Left lung (tissue), 10 donors: Measurements from ENCODE around the gene AUTS2. TPM values are rescaled to one million over a fixed set of nuclear protein-coding genes. Genes with fewer than 3 reads are reported as not detected.

Source experiments
- ATAC-seq: fragments of 200-7000 bp; cut with Tn5 transposase; one replicate; pipeline ENCODE4 v1.9.1; 2020; ENCODE audit warnings: moderate library complexity
- DNase-seq, 4 donors: peaks; one replicate each; pipeline ENCODE4 v3.0.0-alpha.2; 2013 to 2020
- H3K27ac ChIP-seq, 2 donors: fragments of 200-600 bp; sonication (generic) in 1 of 2; one replicate each; pipeline versions ENCODE4 v1.5.0 to v1.8.0; 2020 to 2021
- H3K27me3 ChIP-seq, 2 donors: fragments of 200-600 bp; sonication (generic) in 1 of 2; one replicate each; pipeline versions ENCODE4 v1.5.0 to v1.8.0; 2020 to 2021
- H3K36me3 ChIP-seq, 2 donors: fragments of 200-600 bp; sonication (generic) in 1 of 2; one replicate each; pipeline versions ENCODE4 v1.5.0 to v1.8.0; 2020 to 2021
- H3K4me1 ChIP-seq, 2 donors: fragments of 200-600 bp; one replicate each; pipeline ENCODE4 v1.8.0; 2021
- H3K4me3 ChIP-seq, 2 donors: fragments of 200-600 bp; sonication (generic) in 1 of 2; one replicate each; pipeline versions ENCODE4 v1.5.0 to v1.8.0; 2020 to 2021; ENCODE audit warnings: mild to moderate bottlenecking in 1 of 2
- H3K9me3 ChIP-seq, 2 donors: fragments of 200-600 bp; sonication (generic) in 1 of 2; one replicate each; pipeline versions ENCODE4 v1.5.0 to v1.8.0; 2020 to 2021
- CTCF ChIP-seq, 2 donors: fragments of 200-600 bp; sonication (generic) in 1 of 2; IDR thresholded peaks; one replicate each; pipeline versions ENCODE4 v1.5.0 to v1.8.0; 2021; ENCODE audit warnings: antibody characterized with exemption in 2 of 2
- intact Hi-C, 2 donors: fragments of 100-400 bp; cut with DNase I; formaldehyde crosslinking; loops; one replicate each; pipeline versions ENCODE4 v1.11.2 to v1.14.2; 2022
- polyA plus RNA-seq, 6 donors: library from polyadenylated mRNA; unstranded; fragments of 120-200 nt; gene quantifications; one replicate each; pipeline ENCODE4 v1.2.1, GENCODE V29; 2013; ENCODE audit not compliant: insufficient read length in 6 of 6
- total RNA-seq, 2 donors: library from RNA; stranded (reverse); fragmentation: NEBNext Ultra II Directional; extraction: Animal tissue kit (Norgen Biotek cat#: 25700); gene quantifications; one replicate each; pipeline ENCODE4 v1.2.1, GENCODE V29; 2021
- donor health status: DM: no; HTN: yes; CAD: no.
- donor health status: DM: no; HTN: no; CAD: no.

The AUTS2 gene
- total and polyA plus RNA-seq, 8 donors = 40.4 to 119 (median 103) TPM

- ATAC-seq (peak; percentile 25), DNase-seq (peak in 1 of 4 donors; percentile 52)
- no peaks in the 10 kb centered on the region for H3K36me3 ChIP-seq
- H3K4me3 ChIP-seq = no peak overlapping the region
- H3K4me1 ChIP-seq = no peaks in the 10 kb centered on the region
- intact Hi-C loops = no loop called here
- no peak for TF ChIP-seq CTCF (IDR thresholded peaks at IDR 0.05)
- H3K9me3 ChIP-seq = no peaks in the 10 kb centered on the region
- no peaks in the 10 kb centered on the region for H3K27me3 ChIP-seq
- H3K27ac ChIP-seq = no peak overlapping the region
Measured at GRCh38 chr7:69768986-69769595, 170.8 kb downstream of the AUTS2 start.

GRCh38 chr7:69769826-69770225 lies 171.6 kb downstream of the AUTS2 start:
- H3K9me3 ChIP-seq = no peaks in the 10 kb centered on the region
- H3K4me3 ChIP-seq = no peak overlapping the region
- H3K4me1 ChIP-seq = no peaks in the 10 kb centered on the region
- H3K27me3 ChIP-seq = no peaks in the 10 kb centered on the region
- ATAC-seq (no peak), DNase-seq (no peak)
- no peaks in the 10 kb centered on the region for H3K36me3 ChIP-seq
- TF ChIP-seq CTCF (IDR thresholded peaks at IDR 0.05) = no peak
- H3K27ac ChIP-seq = no peak overlapping the region
- intact Hi-C loops = no loop called here

GRCh38 chr7:69770613-69771012 lies 172.3 kb downstream of the AUTS2 start:
- H3K4me1 ChIP-seq = no peaks in the 10 kb centered on the region
- no peak overlapping the region for H3K27ac ChIP-seq
- DNase-seq (no peak), ATAC-seq (no peak)
- intact Hi-C loops = no loop called here
- H3K27me3 ChIP-seq = no peaks in the 10 kb centered on the region
- TF ChIP-seq CTCF (IDR thresholded peaks at IDR 0.05) = no peak
- no peaks in the 10 kb centered on the region for H3K36me3 ChIP-seq
- H3K9me3 ChIP-seq = no peaks in the 10 kb centered on the region
- H3K4me3 ChIP-seq = no peak overlapping the region

GRCh38 chr7:69772718-69773436 lies 174.6 kb downstream of the AUTS2 start:
- DNase-seq = no peak
- H3K36me3 ChIP-seq = no peaks in the 10 kb centered on the region
- no peaks in the 10 kb centered on the region for H3K4me1 ChIP-seq
- H3K4me3 ChIP-seq = no peak overlapping the region
- no peak overlapping the region for H3K27ac ChIP-seq
- no peak for ATAC-seq
- no peak for TF ChIP-seq CTCF (IDR thresholded peaks at IDR 0.05)
- no peaks in the 10 kb centered on the region for H3K9me3 ChIP-seq
- H3K27me3 ChIP-seq = no peaks in the 10 kb centered on the region
- intact Hi-C loops = no loop called here

GRCh38 chr7:69773535-69774225 lies 175.4 kb downstream of the AUTS2 start:
- no peak overlapping the region for H3K4me3 ChIP-seq
- no peak for DNase-seq
- no peaks in the 10 kb centered on the region for H3K27me3 ChIP-seq
- H3K27ac ChIP-seq = no peak overlapping the region
- H3K9me3 ChIP-seq = no peaks in the 10 kb centered on the region
- no peaks in the 10 kb centered on the region for H3K36me3 ChIP-seq
- no peak for TF ChIP-seq CTCF (IDR thresholded peaks at IDR 0.05)
- H3K4me1 ChIP-seq = no peaks in the 10 kb centered on the region
- no peak for ATAC-seq
- intact Hi-C loops = no loop called here
